ENCODE data around the gene COL23A1. TPM values are rescaled to one million over a fixed set of nuclear protein-coding genes. Genes with fewer than 3 reads are reported as not detected.

The COL23A1 gene
- total RNA-seq, 1 experiment from 2014 or later, result not detected

DNA sequence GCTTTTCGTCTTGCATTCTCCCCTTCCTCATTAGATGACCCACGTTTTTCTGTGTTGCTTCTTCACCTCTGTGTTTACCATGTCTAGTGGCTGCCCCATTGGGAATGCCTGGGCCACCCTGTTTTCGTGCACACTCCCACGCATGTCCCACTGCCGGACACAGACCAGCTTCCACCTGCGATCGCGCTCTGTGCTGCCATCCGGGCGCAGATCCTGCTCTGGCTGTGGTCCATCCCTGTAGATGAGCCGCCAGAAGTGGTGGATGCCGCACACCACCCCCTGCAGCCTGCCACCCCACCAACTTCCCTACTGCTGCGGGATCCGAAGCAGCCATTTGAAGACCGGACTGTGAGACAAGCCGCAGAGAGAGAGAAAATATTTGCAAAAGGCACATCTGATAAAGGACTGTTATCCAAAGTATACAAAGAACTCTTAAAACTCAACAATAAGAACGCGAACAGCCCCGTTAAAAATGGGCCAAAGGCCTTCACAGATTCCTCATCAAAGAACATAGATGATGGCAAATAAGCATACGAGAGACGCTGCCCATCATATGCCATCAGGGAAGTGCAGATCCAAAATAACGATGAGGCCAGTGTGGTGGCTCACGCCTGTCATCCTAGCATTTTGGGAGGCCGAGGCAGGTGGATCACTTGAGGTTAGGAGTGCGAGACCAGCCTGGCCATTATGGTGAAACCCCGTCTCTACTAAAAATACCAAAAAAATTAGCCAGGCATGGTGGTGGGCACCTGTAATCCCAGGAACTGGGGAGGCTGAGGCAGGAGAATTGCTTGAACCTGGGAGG lies 163.7 kb downstream of the COL23A1 start:
- DNase-seq (ENCODE audit: low read depth), result no peak

GRCh38 chr5:178425621-178426068 lies 164.5 kb downstream of the COL23A1 start:
- no peak for DNase-seq (ENCODE audit: low read depth)

- DNase-seq (ENCODE audit: low read depth), result no peak
These were observed 165.4 kb downstream of the COL23A1 start for GRCh38 chr5:178424810-178425177.

- DNase-seq (ENCODE audit: low read depth), result no peak
These were observed 166.0 kb downstream of the COL23A1 start for GRCh38 chr5:178423901-178424809.

DNA sequence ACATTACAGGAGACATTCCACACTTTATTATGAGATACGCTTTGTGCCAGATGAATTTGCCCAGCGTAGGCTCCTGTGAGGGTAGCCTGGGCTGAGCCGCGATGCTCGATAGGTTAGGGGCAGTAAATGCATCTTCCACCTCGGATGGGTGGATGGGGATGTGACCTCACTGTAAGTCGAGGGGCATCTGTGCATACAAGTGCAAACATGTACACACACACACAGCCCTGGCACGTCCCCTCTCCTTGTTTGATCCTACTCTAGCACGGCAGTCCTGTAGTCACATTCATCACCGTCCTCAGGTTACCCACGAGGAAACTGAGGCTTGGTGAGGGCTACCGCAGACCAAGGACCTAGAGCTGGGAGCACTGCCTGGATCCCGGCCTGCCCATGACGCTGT lies 166.8 kb downstream of the COL23A1 start:
- no peak for DNase-seq (ENCODE audit: low read depth)

GRCh38 chr5:178422400-178422775 lies 167.8 kb downstream of the COL23A1 start:
- DNase-seq (ENCODE audit: low read depth), result no peak

GRCh38 chr5:178421699-178422399 lies 168.3 kb downstream of the COL23A1 start:
- no peak for DNase-seq (ENCODE audit: low read depth)

DNA sequence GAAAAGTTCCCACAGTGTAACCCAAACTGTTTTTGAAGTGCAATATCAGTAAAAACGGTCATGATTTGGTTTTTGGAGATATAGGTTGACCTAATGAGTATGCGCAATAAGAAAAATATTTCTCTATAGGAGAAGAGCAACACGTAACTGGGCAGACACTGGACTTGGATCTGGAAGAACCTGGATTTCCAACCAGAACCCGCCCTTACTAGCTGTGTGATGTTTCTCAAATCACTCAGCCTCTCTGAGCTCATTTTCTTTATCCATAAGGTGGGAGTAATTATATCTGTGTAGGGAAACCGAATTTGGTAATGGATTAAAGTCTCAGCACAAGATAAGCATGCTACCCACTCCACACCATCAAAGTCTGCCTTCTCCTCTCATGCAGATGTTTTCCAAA lies 169.1 kb downstream of the COL23A1 start:
- no peak for DNase-seq (ENCODE audit: low read depth)

DNA sequence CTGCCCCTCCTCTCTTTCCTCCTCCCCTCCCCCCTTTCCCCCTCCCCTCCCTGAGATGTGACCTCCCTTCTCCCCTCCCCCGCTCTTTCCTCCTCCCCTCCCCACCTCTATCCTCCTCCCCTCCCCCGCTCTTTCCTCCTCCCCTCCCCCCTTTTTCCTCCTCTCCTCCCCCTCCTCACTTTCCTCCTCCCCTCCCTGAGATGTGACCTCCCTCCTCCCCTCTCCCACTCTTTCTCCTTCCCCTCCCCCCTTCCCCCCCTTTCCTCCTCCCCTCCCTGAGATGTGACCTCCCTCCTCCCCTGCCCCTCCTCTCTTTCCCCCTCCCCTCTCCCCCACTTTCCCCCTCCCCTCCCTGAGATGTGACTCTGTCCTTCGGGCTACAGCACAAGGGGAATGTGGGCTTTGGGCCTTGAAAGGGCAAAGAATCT lies 169.8 kb downstream of the COL23A1 start:
- DNase-seq (ENCODE audit: low read depth), result no peak

- DNase-seq (ENCODE audit: low read depth), result no peak
These were observed 170.5 kb downstream of the COL23A1 start for GRCh38 chr5:178419651-178420050.

GRCh38 chr5:178419196-178419595 lies 171.0 kb downstream of the COL23A1 start:
- DNase-seq (ENCODE audit: low read depth), result no peak

DNA sequence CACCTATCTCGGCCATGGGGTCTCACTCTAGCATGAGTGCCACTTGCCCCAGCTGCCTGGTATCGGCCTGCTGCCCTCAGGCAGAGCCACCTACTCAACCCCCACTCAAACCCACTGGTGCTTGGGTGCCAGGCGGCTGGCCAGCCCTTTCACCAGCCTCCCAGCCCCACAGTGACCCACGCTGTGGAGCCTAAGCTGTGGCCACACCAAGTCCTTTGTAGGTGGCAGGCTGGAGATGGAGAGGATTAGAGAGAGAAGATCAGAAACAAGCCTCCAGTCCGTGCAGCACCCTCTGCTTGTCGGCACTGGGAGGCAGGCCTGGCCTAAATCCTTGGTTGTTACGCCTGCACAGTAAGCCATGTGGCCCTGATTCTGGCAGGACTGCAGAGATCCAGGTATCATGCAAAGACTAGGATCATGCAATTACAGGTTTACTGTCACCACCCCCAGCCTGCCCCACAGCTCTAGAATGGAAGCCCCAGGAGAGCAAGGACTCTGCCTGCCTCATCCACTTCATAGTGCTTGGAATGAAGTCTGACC lies 171.7 kb downstream of the COL23A1 start:
- no peak for DNase-seq (ENCODE audit: low read depth)

DNA sequence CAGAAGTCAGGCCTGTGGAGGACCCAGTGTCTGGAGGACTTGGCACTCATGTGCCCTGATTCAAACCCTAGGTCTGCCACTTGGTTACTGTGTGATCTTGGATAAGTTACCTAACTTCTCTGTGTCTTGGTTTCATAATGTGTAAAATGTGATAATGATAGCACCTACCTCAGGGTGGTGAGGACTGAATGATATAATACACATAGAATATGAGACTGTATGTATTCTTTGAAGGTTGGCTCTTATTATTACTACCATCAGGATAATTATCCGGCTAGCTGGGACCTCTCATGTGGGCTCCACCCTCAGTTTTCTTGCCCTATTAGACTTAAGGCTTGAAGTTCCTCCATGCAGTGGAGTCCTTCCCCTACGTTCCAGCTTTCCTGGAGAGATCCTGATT lies 172.2 kb downstream of the COL23A1 start:
- DNase-seq (ENCODE audit: low read depth), result no peak

GRCh38 chr5:178417391-178417811 lies 172.8 kb downstream of the COL23A1 start:
- no peak for DNase-seq (ENCODE audit: low read depth)

DNA sequence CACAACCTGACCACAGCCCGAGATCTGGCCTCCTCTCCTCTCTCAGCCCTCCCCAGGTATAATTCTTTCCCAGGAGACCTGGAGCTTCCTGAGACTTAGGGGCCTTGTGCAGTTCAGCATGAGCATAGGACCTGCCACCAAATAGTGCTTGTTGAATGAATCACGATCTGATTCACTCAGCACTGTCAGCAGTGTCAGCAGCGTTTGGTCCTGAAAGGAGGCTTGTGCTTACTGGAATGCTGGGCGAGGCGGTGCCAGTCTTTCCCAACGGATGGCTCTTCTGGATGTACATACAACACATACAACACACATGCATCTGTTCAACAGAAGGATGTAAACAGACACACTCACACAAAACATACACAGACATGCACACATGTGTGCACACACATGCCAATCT lies 173.3 kb downstream of the COL23A1 start:
- peak; percentile 43 for DNase-seq (ENCODE audit: low read depth)

- no peak for DNase-seq (ENCODE audit: low read depth)
These were observed 173.8 kb downstream of the COL23A1 start for GRCh38 chr5:178416206-178416882.

GRCh38 chr5:178415353-178415752 lies 174.8 kb downstream of the COL23A1 start:
- no peak for DNase-seq (ENCODE audit: low read depth)

DNA sequence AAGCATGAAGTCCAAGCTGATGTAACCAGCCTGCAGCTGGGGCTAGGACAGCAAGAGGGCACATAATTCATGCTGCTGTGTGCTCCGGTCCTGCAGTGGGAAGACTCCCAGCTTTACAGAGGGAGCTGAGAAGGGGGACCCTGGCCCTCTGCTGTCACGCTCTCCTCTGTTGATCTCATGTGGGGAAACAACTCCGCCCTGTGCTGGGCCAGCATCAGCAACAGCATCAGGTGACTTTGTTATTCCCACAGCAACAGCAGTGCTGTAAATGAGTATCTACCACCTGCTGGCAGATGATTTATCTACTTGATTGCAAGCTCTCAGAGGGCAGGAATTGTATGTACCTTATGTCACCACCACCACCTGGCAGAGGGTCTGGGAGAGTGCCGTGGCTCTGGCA lies 176.2 kb downstream of the COL23A1 start:
- DNase-seq (ENCODE audit: low read depth), result no peak

DNA sequence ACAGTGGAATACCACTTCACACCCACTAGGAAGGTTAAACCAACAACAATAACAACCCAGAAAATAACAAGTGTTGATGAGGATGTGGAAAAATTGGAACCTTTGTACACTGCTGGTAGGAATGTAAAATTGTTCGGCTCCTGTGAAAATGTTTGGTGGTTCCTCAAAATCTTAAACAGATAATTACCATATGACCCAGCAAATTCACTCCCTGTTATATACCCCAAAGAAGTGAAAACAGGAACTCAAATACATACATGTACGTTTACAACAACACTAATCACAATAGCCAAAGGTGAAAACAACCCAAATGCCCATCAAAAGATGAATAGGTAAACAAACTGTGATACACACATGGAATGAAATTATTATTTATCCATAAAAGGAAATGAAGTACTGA lies 179.1 kb downstream of the COL23A1 start:
- DNase-seq (ENCODE audit: low read depth), result no peak

DNA sequence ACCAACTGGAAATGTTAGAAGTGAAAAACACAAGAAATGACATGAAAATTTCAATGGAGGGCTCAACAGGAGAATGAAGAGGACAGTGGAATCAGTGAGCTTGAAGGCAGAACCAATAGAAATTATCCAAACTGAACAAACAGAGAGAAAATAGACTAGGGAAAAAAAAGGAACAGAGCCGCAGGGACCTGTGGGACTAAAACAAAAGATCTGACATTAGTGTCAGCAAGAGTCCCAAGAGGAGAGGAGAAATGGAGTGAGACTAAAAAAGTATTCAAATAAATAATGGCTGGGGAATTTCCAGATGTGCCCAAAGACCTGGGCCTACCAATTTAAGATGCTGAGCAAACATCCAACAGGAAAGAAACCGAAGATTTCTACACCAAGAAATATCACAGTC lies 182.5 kb downstream of the COL23A1 start:
- no peak for DNase-seq (ENCODE audit: low read depth)

DNA sequence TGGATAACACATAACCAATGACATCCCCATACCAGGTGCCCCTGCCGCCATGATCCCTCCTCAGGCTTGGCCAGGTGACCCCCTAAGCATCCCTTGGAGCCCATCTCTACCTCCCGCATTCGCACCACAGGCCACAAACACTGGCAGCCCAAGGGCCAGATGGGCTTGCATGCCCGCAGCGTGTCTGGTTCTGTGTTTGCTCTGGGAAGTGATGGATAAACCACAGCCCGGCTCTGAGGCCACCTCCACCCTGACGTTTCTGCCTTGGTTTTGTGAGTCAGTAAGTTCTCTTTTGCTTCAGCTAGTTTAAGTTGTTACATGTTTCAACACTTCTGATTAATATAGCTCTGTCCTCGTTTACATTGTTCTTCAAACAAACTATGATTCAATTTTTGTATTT lies 185.2 kb downstream of the COL23A1 start:
- DNase-seq (ENCODE audit: low read depth), result no peak
